Stomach (tissue), 4 donors: ENCODE data around the gene OTULIN.

Experiments
- POLR2A ChIP-seq, 4 donors: fragments of 450-650 bp; IDR thresholded peaks; one replicate each; pipeline ENCODE4 v1.6.1; 2016; ENCODE audit warnings: antibody characterized with exemption in 4 of 4, control low read depth in 2 of 4, mild to moderate bottlenecking in 1 of 4, moderate library complexity in 1 of 4
- TF ChIP-seq, protein P1 (sequence below), 7 experiments: fragments of 450-650 bp in 4 of 7; fragments of 200-600 bp in 3 of 7; sonication (generic) in 3 of 7; IDR thresholded peaks; one replicate each; pipeline ENCODE4 v1.5.1; 2016 to 2019; ENCODE audit warnings: antibody characterized with exemption in 7 of 7, control low read depth in 2 of 7, mild to moderate bottlenecking in 1 of 7

DNA sequence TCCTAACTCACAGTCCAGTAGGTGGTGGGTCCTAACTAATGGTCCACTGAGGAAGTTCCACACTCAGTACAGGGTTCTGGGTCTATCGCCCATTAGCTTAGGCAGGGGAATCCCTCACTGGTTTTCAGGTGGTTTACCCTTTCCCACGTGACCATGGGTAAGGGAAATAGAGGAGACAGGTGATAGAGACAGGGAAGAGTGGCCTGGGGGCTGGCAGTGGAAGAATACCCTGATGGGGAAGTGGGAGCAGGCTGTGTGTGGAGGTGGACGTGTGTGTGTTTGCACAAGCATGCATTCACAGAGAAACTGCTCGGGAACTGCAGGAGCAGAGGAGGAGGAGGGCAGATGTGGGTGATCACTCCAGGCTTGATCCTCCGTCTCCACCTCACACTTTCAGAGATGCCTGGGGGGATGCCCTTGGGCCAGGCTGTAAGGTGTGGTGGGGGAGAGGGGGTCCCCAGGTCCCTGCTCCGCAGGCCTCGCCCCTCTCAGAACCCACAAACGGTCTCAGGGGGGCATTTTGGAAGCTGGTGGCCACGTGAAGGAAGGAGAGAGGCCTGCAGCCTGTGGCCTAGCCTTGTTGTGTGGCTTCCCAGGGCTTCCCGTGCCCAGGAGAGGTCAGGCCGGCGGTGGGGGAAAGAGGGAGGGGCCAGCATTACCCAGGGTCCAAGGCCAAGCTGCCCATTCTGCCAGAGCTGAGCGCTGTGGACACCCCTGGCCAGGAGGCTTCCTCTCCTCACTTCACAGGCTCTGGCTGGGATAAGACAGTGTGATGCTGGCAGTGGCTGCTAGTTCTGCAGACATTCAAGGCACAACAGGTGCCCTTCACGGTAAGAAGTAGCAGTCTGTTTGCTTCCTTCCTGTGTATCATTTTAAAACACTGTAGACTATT lies 80.0 kb downstream of the OTULIN start:
- TF ChIP-seq, protein P1, sequence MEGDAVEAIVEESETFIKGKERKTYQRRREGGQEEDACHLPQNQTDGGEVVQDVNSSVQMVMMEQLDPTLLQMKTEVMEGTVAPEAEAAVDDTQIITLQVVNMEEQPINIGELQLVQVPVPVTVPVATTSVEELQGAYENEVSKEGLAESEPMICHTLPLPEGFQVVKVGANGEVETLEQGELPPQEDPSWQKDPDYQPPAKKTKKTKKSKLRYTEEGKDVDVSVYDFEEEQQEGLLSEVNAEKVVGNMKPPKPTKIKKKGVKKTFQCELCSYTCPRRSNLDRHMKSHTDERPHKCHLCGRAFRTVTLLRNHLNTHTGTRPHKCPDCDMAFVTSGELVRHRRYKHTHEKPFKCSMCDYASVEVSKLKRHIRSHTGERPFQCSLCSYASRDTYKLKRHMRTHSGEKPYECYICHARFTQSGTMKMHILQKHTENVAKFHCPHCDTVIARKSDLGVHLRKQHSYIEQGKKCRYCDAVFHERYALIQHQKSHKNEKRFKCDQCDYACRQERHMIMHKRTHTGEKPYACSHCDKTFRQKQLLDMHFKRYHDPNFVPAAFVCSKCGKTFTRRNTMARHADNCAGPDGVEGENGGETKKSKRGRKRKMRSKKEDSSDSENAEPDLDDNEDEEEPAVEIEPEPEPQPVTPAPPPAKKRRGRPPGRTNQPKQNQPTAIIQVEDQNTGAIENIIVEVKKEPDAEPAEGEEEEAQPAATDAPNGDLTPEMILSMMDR (IDR thresholded peaks at IDR 0.05): no peak
- no peak for TF ChIP-seq POLR2A (IDR thresholded peaks at IDR 0.05)
